Activated T-cell treated with anti-CD3 and anti-CD28 coated beads, Interleukin-2, amount 50 U/mL, for 72 hours (primary cell): ENCODE results near the gene LPP. TPM values are rescaled to one million over a fixed set of nuclear protein-coding genes. Genes with fewer than 3 reads are reported as not detected.
"Not testable (repeated sequence)": the region's sequence is repeated elsewhere in the genome, so short reads cannot be mapped to it uniquely, and the experiment has no call there.

Experiments used
- ATAC-seq, 2 donors: fragments of 150-1000 bp; cut with Tn5 transposase; replicated peaks in 1 of 2; 2 replicates each; pipeline ENCODE4 v1.10.0; 2021; ENCODE audit warnings: moderate library complexity in 2 of 2, mild to moderate bottlenecking in 1 of 2
- DNase-seq, 2 donors: peaks; one replicate each; pipeline ENCODE4 v3.0.0; 2021 to 2022; ENCODE audit warnings: mixed read lengths in 1 of 2
- H3K27ac Mint-ChIP-seq: one replicate; pipeline ENCODE4 v1.8.0; 2022; ENCODE audit warnings: mild to moderate bottlenecking, moderate library complexity, mixed read lengths
- H3K27me3 Mint-ChIP-seq: one replicate; pipeline ENCODE4 v1.8.0; 2022; ENCODE audit warnings: low read depth, mixed read lengths
- H3K36me3 Mint-ChIP-seq, 2 donors: one replicate each; pipeline ENCODE4 v1.8.0; 2022; ENCODE audit warnings: mixed read lengths in 2 of 2, mild to moderate bottlenecking in 1 of 2; ENCODE audit not compliant: insufficient read depth in 2 of 2
- H3K4me1 Mint-ChIP-seq: one replicate; pipeline ENCODE4 v1.8.0; 2022; ENCODE audit warnings: low read depth, mixed read lengths
- H3K4me3 Mint-ChIP-seq, 2 donors: one replicate each; pipeline ENCODE4 v1.8.0; 2022; ENCODE audit warnings: mild to moderate bottlenecking in 2 of 2, mixed read lengths in 2 of 2, moderate library complexity in 2 of 2
- H3K9me3 Mint-ChIP-seq, 2 donors: one replicate each; pipeline ENCODE4 v1.8.0; 2022; ENCODE audit warnings: mixed read lengths in 2 of 2
- total RNA-seq, 2 donors: library from RNA; stranded (reverse); gene quantifications; one replicate each; pipeline ENCODE4 v1.2.3, GENCODE V29; 2022

LPP gene
- total RNA-seq, 2 donors from 2014 or later, result 50.4 to 67.7 TPM

GRCh38 chr3:188432802-188433520 is 279.0 kb downstream of the LPP start:
- Mint-ChIP-seq H3K4me1 (peaks cover 30% of the 10 kb centered on the region), H3K27me3 (no peaks in the 10 kb centered on the region), H3K27ac (peak overlapping the region; percentile 74), H3K36me3 (peaks cover 0 to 5% of the 10 kb centered on the region in 2 donors), H3K9me3 (no peaks in the 10 kb centered on the region), H3K4me3 (peak overlapping the region; percentile 35 to 75)
- ATAC-seq, result peak in 1 of 2 donors; percentile 50
- no peak for DNase-seq

GRCh38 chr3:188433521-188434150 is 279.7 kb downstream of the LPP start:
- ATAC-seq (no peak), DNase-seq (no peak)
- Mint-ChIP-seq H3K27ac (peak overlapping the region; percentile 74), H3K4me1 (peaks cover 35% of the 10 kb centered on the region), H3K9me3 (no peaks in the 10 kb centered on the region), H3K4me3 (peak overlapping the region; percentile 35 to 75), H3K36me3 (peaks cover 0 to 5% of the 10 kb centered on the region in 2 donors), H3K27me3 (no peaks in the 10 kb centered on the region)

- DNase-seq (no peak), ATAC-seq (no peak)
- Mint-ChIP-seq H3K27me3 (no peaks in the 10 kb centered on the region), H3K27ac (no peak overlapping the region), H3K4me1 (peaks cover 44% of the 10 kb centered on the region), H3K4me3 (no peak overlapping the region), H3K36me3 (peaks cover 0 to 5% of the 10 kb centered on the region in 2 donors), H3K9me3 (no peaks in the 10 kb centered on the region)
Observed at GRCh38 chr3:188434594-188434993, 280.6 kb downstream of the LPP start.

GRCh38 chr3:188435266-188435665 is 281.3 kb downstream of the LPP start:
- Mint-ChIP-seq H3K4me3 (no peak overlapping the region), H3K27me3 (no peaks in the 10 kb centered on the region), H3K4me1 (peaks cover 51% of the 10 kb centered on the region), H3K27ac (no peak overlapping the region), H3K36me3 (peaks cover 0 to 5% of the 10 kb centered on the region in 2 donors), H3K9me3 (no peaks in the 10 kb centered on the region)
- DNase-seq (no peak), ATAC-seq (no peak)

GRCh38 chr3:188437926-188438325 is 284.0 kb downstream of the LPP start:
- ATAC-seq (no peak), DNase-seq (no peak)
- Mint-ChIP-seq H3K36me3 (peaks cover 0 to 3% of the 10 kb centered on the region in 2 donors), H3K4me1 (peaks cover 48% of the 10 kb centered on the region), H3K27me3 (no peaks in the 10 kb centered on the region), H3K9me3 (no peaks in the 10 kb centered on the region), H3K4me3 (no peak overlapping the region), H3K27ac (peak overlapping the region; percentile 76)

GRCh38 chr3:188439080-188439479 is 285.1 kb downstream of the LPP start:
- H3K4me3 Mint-ChIP-seq, result peak overlapping the region; percentile 42 to 83
- peak; percentile 75 to 84 for ATAC-seq
- no peaks in the 10 kb centered on the region for H3K9me3 Mint-ChIP-seq
- H3K36me3 Mint-ChIP-seq, result peaks cover 0 to 3% of the 10 kb centered on the region in 2 donors
- H3K4me1 Mint-ChIP-seq, result peaks cover 37% of the 10 kb centered on the region
- DNase-seq, result peak; percentile 11 to 16
- H3K27me3 Mint-ChIP-seq, result no peaks in the 10 kb centered on the region
- peak overlapping the region; percentile 91 for H3K27ac Mint-ChIP-seq

- Mint-ChIP-seq H3K27ac (peak overlapping the region; percentile 3), H3K9me3 (peaks cover 0 to 2% of the 10 kb centered on the region in 2 donors), H3K36me3 (peaks cover 3 to 4% of the 10 kb centered on the region in 2 donors), H3K27me3 (no peaks in the 10 kb centered on the region), H3K4me1 (peaks cover 37% of the 10 kb centered on the region), H3K4me3 (no peak overlapping the region)
- DNase-seq (no peak), ATAC-seq (no peak)
Observed at GRCh38 chr3:188440340-188440972, 286.5 kb downstream of the LPP start.

- Mint-ChIP-seq H3K9me3 (peaks cover 0 to 2% of the 10 kb centered on the region in 2 donors), H3K36me3 (peaks cover 0 to 4% of the 10 kb centered on the region in 2 donors), H3K27ac (no peak overlapping the region), H3K4me1 (peaks cover 44% of the 10 kb centered on the region), H3K27me3 (no peaks in the 10 kb centered on the region), H3K4me3 (peak overlapping the region in 1 of 2 donors; percentile 17)
- no peak for ATAC-seq
- DNase-seq, result no peak
Observed at GRCh38 chr3:188442430-188442829, 288.5 kb downstream of the LPP start.

GRCh38 chr3:188445175-188445574 is 291.2 kb downstream of the LPP start:
- DNase-seq, H3K9me3 Mint-ChIP-seq, ATAC-seq, H3K36me3 Mint-ChIP-seq, H3K27ac Mint-ChIP-seq, H3K27me3 Mint-ChIP-seq, H3K4me3 Mint-ChIP-seq: not testable (repeated sequence)
- peaks cover 24% of the 10 kb centered on the region for H3K4me1 Mint-ChIP-seq

- H3K27me3 Mint-ChIP-seq, result no peaks in the 10 kb centered on the region
- DNase-seq (peak in 1 of 2 donors; percentile 1), ATAC-seq (peak; percentile 27 to 67)
- peak overlapping the region in 1 of 2 donors; percentile 52 for H3K4me3 Mint-ChIP-seq
- H3K9me3 Mint-ChIP-seq, result peaks cover 0 to 2% of the 10 kb centered on the region in 2 donors
- H3K4me1 Mint-ChIP-seq, result peaks cover 16% of the 10 kb centered on the region
- peaks cover 0 to 4% of the 10 kb centered on the region in 2 donors for H3K36me3 Mint-ChIP-seq
- H3K27ac Mint-ChIP-seq, result peak overlapping the region; percentile 50
Observed at GRCh38 chr3:188446014-188446413, 292.1 kb downstream of the LPP start.

- ATAC-seq (no peak), DNase-seq (no peak)
- Mint-ChIP-seq H3K36me3 (peaks cover 0 to 4% of the 10 kb centered on the region in 2 donors), H3K27ac (peak overlapping the region; percentile 50), H3K4me3 (peak overlapping the region in 1 of 2 donors; percentile 52), H3K4me1 (peaks cover 18% of the 10 kb centered on the region), H3K27me3 (no peaks in the 10 kb centered on the region), H3K9me3 (peaks cover 0 to 2% of the 10 kb centered on the region in 2 donors)
Observed at GRCh38 chr3:188446766-188447165, 292.8 kb downstream of the LPP start.

GRCh38 chr3:188448813-188449212 is 294.9 kb downstream of the LPP start:
- Mint-ChIP-seq H3K9me3 (peaks cover 0 to 2% of the 10 kb centered on the region in 2 donors), H3K36me3 (peaks cover 0 to 4% of the 10 kb centered on the region in 2 donors), H3K27me3 (no peaks in the 10 kb centered on the region), H3K4me1 (peaks cover 18% of the 10 kb centered on the region), H3K4me3 (no peak overlapping the region), H3K27ac (no peak overlapping the region)
- ATAC-seq, result no peak
- no peak for DNase-seq

GRCh38 chr3:188449421-188449820 is 295.5 kb downstream of the LPP start:
- Mint-ChIP-seq H3K4me3 (no peak overlapping the region), H3K4me1 (peaks cover 18% of the 10 kb centered on the region), H3K27me3 (no peaks in the 10 kb centered on the region), H3K36me3 (peaks cover 2 to 4% of the 10 kb centered on the region in 2 donors), H3K27ac (no peak overlapping the region), H3K9me3 (peaks cover 0 to 2% of the 10 kb centered on the region in 2 donors)
- ATAC-seq, result no peak
- no peak for DNase-seq
